Central memory CD8-positive, alpha-beta T cell (primary cell): ENCODE measurements around the gene PTPN3.
"Not testable (repeated sequence)": the region's sequence is repeated elsewhere in the genome, so short reads cannot be mapped to it uniquely, and the experiment has no call there.

Source experiments
- ATAC-seq: fragments of 150-1000 bp; cut with Tn5 transposase; replicated peaks from 2 replicates; pipeline ENCODE4 v1.10.0; 2022; ENCODE audit warnings: mild to moderate bottlenecking, moderate FRiP score, moderate number of reproducible peaks; ENCODE audit not compliant: poor library complexity, severe bottlenecking; ENCODE audit errors: extremely low read depth
- DNase-seq, 2 donors: peaks; one replicate each; pipeline ENCODE4 v3.0.0; 2021; ENCODE audit warnings: low spot score in 2 of 2
- H3K27ac Mint-ChIP-seq: one replicate; pipeline ENCODE4 v1.8.0; 2022; ENCODE audit warnings: low read depth, mild to moderate bottlenecking, moderate library complexity, mixed read lengths
- H3K27me3 Mint-ChIP-seq: one replicate; pipeline ENCODE4 v1.8.0; 2022; ENCODE audit warnings: mixed read lengths
- H3K36me3 Mint-ChIP-seq: one replicate; pipeline ENCODE4 v1.8.0; 2022; ENCODE audit warnings: mild to moderate bottlenecking, moderate library complexity, mixed read lengths; ENCODE audit not compliant: insufficient read depth
- H3K4me1 Mint-ChIP-seq: one replicate; pipeline ENCODE4 v1.8.0; 2022; ENCODE audit warnings: mixed read lengths
- H3K4me3 Mint-ChIP-seq: one replicate; pipeline ENCODE4 v1.8.0; 2022; ENCODE audit warnings: mild to moderate bottlenecking, moderate library complexity, mixed read lengths
- H3K9me3 Mint-ChIP-seq: one replicate; pipeline ENCODE4 v1.8.0; 2022; ENCODE audit warnings: mixed read lengths

The PTPN3 gene

DNA sequence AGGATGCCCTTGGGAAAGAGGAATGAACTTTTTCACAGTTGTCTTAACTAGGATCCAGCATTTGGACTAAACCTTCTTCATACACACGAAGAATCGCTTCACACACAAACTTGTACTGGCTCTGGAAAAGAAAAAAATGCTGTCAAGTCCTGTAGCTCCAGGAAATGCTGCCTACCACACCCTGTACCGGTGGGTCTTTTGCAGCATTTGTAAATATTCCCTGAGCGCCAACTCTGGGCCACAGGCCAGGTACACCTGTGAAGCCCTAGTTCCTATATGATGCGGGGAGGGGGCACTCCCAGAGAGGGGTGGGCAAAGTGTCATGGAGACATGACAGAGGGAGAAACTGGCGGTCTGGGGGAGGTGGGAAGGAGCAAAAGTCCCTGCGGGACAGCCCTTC, 118.6 kb downstream of the PTPN3 start:
- no peak for ATAC-seq
- no peak for DNase-seq
- Mint-ChIP-seq H3K9me3 (no peaks in the 10 kb centered on the region), H3K36me3 (no peaks in the 10 kb centered on the region), H3K27me3 (peaks cover 41% of the 10 kb centered on the region), H3K27ac (no peak overlapping the region), H3K4me3 (no peak overlapping the region), H3K4me1 (no peaks in the 10 kb centered on the region)

DNA sequence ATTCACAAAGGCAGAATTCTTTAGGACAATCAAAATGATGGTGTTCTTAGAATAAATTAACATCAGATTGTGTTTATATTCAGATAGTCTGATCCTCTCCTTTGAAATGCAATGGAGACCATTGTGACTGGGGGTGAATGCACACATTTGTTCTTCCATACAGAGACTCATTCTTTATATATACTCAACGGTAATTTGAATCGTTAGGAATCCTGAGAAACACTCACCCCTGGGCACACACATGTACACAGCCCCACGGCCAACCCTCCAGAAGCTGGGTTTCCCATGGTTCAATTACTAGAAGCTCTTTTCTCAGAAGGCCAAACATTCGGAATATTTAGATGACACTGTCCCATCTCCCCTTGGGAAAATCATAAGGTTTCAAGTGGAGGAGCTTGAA, 119.8 kb downstream of the PTPN3 start:
- Mint-ChIP-seq H3K27me3 (peaks cover 35% of the 10 kb centered on the region), H3K36me3 (no peaks in the 10 kb centered on the region), H3K9me3 (no peaks in the 10 kb centered on the region), H3K4me3 (no peak overlapping the region), H3K27ac (no peak overlapping the region), H3K4me1 (no peaks in the 10 kb centered on the region)
- no peak for DNase-seq
- no peak for ATAC-seq

DNA sequence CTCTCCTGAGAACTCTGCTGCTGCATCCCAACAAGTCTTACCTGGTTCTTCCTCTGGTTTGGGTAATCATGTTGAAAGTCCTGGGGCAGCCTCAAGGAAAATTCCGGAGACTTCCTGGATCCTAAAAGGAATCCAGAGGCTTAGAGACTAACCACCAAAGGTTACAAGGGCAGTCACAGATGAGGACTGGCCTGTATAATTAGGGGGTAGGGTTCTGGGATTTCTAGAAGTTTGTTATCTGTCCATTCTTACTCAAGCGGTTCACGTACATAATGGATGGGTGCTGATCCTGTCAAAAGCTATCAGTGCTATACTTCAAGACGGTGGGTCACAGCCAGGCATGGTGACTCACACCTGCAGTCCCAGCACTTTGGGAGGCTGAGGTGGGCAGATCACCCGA, 125.9 kb downstream of the PTPN3 start:
- H3K9me3 Mint-ChIP-seq = peaks cover 4% of the 10 kb centered on the region
- ATAC-seq (no peak), DNase-seq (no peak)
- H3K27me3 Mint-ChIP-seq = peaks cover 16% of the 10 kb centered on the region
- no peaks in the 10 kb centered on the region for H3K36me3 Mint-ChIP-seq
- no peak overlapping the region for H3K27ac Mint-ChIP-seq
- no peak overlapping the region for H3K4me3 Mint-ChIP-seq
- no peaks in the 10 kb centered on the region for H3K4me1 Mint-ChIP-seq

DNA sequence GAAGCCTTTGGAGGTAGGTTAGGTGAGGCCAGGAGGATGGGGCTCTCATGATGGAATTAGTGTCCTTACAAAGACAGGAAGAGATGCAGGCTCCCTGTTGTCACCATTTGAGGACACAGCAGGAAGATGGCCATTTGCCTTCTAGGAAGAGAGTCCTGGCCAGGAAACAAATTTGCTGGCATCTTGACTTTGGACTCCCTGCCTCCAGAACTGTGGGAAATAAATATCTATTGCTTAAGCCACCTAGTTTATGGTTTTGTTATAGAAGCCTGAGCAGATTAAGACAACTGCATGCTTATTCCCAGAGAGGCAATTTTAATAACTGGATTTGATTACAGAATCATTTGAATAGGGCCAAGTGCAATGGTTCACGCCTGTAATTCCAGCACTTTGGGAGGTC, 126.7 kb downstream of the PTPN3 start:
- H3K36me3 Mint-ChIP-seq = no peaks in the 10 kb centered on the region

DNA sequence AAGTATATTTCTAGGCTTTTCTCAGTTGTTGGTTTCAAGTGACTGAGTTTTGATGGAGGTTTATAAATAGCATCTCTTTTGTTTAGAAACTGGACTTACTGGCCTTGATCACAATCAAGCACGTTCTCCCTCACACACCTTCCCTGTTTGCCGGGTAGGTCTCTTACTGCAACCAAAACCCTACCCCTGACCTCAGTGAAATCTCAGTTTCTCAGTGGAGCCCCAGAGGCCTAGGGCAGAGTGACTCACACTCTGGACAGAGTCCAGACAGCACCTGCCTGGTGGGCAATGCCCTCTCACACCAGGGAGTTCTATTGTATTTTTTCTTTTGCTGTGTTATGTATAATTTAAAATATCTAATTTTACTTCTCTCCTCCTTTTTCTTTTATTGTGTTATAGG, 128.8 kb downstream of the PTPN3 start:
- no peak for DNase-seq
- H3K9me3 Mint-ChIP-seq = peaks cover 4% of the 10 kb centered on the region
- H3K27me3 Mint-ChIP-seq = peaks cover 31% of the 10 kb centered on the region
- H3K4me1 Mint-ChIP-seq = no peaks in the 10 kb centered on the region
- H3K36me3 Mint-ChIP-seq = no peaks in the 10 kb centered on the region
- no peak overlapping the region for H3K27ac Mint-ChIP-seq
- H3K4me3 Mint-ChIP-seq = no peak overlapping the region
- no peak for ATAC-seq

More for the DNA sequence above, 126.7 kb downstream of the PTPN3 start:
- DNase-seq = no peak
- ATAC-seq = no peak
- no peak overlapping the region for H3K27ac Mint-ChIP-seq
- H3K27me3 Mint-ChIP-seq = peaks cover 16% of the 10 kb centered on the region
- no peak overlapping the region for H3K4me3 Mint-ChIP-seq
- no peaks in the 10 kb centered on the region for H3K4me1 Mint-ChIP-seq
- peaks cover 4% of the 10 kb centered on the region for H3K9me3 Mint-ChIP-seq

DNA sequence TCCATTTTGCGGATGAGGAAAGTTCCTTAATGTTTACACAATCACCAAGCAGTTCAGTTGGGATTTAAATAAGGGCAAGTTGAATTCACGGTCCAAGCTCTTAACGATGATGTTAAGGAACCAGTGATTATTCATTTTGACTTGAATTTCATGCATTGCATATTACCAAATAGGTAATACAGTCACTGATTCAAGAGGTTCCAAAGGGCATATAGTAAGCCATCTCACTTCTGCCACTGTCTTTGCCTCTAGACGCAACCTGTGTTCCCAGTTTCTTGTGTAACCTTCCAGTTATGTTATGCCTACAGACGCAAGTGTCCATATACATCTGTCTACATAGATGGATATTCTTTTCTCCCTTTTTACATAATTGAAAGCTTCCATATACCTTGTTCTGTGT, 137.3 kb downstream of the PTPN3 start:
- Mint-ChIP-seq H3K27ac (no peak overlapping the region), H3K36me3 (no peaks in the 10 kb centered on the region), H3K4me1 (no peaks in the 10 kb centered on the region), H3K9me3 (no peaks in the 10 kb centered on the region), H3K4me3 (no peak overlapping the region), H3K27me3 (peaks cover 17% of the 10 kb centered on the region)
- DNase-seq (no peak), ATAC-seq (no peak)

DNA sequence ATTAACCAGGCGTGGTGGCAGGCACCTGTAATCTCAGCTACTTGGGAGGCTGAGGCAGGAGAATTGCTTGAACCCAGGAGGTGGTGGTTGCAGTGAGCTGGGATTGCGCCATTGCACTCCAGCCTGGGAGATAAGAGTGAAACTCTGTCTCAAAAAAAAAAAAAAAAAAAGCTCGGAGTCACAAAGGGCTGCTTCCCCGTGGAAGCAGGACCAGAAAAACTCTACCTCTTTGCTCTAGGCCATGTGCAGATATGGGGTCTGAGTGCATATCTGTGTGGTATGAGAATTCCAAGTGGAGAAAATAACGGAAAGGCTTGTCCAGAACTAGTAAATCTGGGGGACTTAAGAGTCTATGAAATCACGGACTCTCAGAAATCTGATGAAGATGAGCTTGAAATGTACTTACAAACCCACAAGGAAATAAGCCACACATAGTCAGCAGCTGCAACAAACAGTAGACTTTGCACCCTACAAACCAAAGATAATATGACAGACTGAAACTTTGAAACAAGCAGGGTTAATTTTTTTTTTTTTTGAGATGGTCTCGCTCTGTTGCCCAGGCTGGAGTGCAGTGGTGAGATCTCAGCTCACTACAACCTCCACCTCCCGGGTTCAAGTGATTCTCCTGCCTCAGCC, 139.0 kb downstream of the PTPN3 start:
- not testable (repeated sequence) for DNase-seq, ATAC-seq, H3K9me3 Mint-ChIP-seq, H3K4me1 Mint-ChIP-seq, H3K36me3 Mint-ChIP-seq, H3K27ac Mint-ChIP-seq, H3K4me3 Mint-ChIP-seq, H3K27me3 Mint-ChIP-seq

DNA sequence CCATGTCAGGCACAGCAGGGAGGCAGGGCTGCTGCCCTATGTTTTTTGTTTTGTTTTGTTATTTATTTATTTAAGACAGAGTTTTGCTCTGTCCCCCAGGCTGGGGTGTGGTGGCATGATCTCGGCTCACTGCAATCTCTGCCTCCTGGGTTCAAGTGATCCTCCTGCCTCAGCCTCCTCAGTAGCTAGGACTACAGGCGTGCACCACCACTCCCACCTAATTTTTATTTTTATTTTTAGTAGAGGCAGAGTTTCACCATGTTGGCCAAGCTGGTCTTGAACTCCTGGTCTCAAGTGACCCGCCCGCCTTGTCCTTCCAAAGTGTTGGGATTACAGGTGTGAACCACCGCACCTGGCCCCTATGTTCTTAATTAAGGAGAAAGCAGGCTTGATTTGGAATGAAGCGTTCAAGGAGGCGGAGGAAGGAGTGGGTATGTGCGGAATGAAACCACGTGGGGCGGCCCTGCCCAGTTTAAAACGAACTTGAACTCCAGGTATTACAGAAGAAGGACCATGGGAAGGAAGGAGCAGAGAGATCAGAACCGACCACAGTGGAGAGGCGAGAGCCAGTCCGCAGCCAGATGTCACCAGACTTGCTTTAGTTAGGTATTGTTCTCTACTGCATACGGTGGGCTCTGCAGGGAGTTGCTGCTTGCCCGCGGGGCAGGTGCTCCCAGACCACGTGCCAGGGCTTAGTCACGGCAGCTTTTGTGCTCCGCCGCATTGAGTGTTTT, 142.4 kb downstream of the PTPN3 start:
- Mint-ChIP-seq H3K4me1 (no peaks in the 10 kb centered on the region), H3K27ac (no peak overlapping the region), H3K9me3 (no peaks in the 10 kb centered on the region), H3K27me3 (no peaks in the 10 kb centered on the region), H3K4me3 (no peak overlapping the region), H3K36me3 (no peaks in the 10 kb centered on the region)
- DNase-seq (no peak), ATAC-seq (no peak)

DNA sequence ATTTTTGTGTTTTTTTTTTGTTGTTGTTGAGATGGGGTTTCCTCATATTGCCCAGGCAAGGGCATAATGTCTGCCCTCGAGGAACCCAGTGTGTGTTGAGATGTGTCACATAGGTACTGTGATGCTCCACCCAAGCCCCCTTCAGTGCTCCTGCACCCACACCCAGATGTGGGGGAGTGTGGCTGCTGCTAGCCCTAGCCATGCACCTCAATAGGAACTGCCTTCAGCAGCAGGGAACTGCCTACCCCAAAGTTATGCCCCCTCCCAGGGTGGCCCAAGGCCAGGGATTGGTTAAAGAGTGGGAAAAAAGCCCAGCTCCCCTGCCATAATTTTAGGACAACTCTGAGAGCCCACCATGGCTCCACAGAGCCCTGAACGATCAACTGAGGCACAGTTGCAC, 143.9 kb downstream of the PTPN3 start:
- H3K4me1 Mint-ChIP-seq = no peaks in the 10 kb centered on the region
- H3K9me3 Mint-ChIP-seq = no peaks in the 10 kb centered on the region
- no peaks in the 10 kb centered on the region for H3K36me3 Mint-ChIP-seq
- ATAC-seq = no peak
- H3K27ac Mint-ChIP-seq = no peak overlapping the region
- no peak overlapping the region for H3K4me3 Mint-ChIP-seq
- no peaks in the 10 kb centered on the region for H3K27me3 Mint-ChIP-seq
- DNase-seq = no peak

DNA sequence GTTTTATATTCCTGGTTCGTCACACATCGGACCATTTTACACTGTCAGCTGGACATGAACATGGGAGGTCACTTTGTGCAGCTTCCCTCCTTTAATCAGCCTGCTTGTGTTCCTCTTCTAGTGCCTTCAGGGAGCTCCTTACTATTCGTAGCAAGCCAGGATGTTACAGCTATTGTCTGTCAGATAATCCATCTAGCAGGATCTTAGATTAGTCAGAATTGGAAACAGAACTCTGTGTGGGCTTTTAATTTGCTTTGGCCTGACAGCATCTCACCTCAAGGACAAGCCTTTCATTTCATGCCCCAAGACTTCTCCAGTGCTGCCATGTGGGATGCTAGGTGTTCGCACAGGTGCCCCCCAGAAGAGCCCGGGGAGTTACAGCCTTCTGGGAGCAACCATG, 147.1 kb downstream of the PTPN3 start:
- Mint-ChIP-seq H3K27ac (no peak overlapping the region), H3K4me3 (no peak overlapping the region), H3K36me3 (no peaks in the 10 kb centered on the region), H3K27me3 (no peaks in the 10 kb centered on the region), H3K4me1 (no peaks in the 10 kb centered on the region), H3K9me3 (no peaks in the 10 kb centered on the region)
- ATAC-seq = no peak
- DNase-seq = no peak

DNA sequence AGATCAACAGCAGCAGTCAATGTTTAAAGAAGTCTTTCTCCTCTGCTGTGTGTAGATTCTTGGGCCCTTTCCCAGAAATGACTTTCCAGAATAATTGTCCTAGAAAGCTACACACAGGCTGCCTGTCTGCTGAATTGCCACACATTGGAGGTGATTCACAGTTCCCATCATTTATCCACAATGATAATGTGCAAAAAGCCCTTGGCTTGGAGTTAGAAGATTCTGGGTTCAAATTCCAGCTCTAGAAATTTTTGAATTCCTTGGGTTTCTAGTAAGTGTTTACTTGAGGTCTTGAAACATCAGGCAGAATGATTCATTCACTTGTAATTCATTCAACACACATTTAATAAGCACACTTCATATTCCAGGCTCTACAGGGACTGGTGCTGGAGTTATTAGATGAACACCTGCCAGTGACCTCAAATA, 148.7 kb downstream of the PTPN3 start:
- no peak for ATAC-seq
- no peak for DNase-seq
- no peaks in the 10 kb centered on the region for H3K36me3 Mint-ChIP-seq
- H3K27me3 Mint-ChIP-seq = no peaks in the 10 kb centered on the region
- H3K9me3 Mint-ChIP-seq = no peaks in the 10 kb centered on the region
- H3K4me3 Mint-ChIP-seq = no peak overlapping the region
- H3K27ac Mint-ChIP-seq = no peak overlapping the region
- H3K4me1 Mint-ChIP-seq = no peaks in the 10 kb centered on the region

DNA sequence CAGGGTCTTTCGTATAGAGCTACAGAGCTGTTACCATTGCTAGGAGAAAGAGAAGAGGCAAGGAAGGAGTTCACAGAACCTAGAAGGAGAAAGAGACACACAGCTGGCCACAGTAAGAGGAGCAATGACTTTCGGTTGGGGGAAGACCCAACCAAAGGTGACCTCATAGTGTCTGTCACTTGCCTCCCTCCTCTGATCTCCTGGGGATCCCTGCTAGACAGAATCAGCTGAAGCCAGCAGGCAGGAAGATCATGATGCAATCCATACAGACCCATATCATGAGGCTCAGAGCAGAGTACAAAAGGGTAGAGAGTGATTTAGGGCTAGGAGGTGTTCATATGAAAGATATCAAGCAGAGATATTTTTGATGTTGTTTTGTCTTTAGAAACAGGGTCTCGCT, 151.2 kb downstream of the PTPN3 start:
- DNase-seq = no peak
- no peak overlapping the region for H3K4me3 Mint-ChIP-seq
- no peaks in the 10 kb centered on the region for H3K9me3 Mint-ChIP-seq
- H3K27ac Mint-ChIP-seq = no peak overlapping the region
- H3K27me3 Mint-ChIP-seq = no peaks in the 10 kb centered on the region
- ATAC-seq = no peak
- no peaks in the 10 kb centered on the region for H3K36me3 Mint-ChIP-seq
- no peaks in the 10 kb centered on the region for H3K4me1 Mint-ChIP-seq

DNA sequence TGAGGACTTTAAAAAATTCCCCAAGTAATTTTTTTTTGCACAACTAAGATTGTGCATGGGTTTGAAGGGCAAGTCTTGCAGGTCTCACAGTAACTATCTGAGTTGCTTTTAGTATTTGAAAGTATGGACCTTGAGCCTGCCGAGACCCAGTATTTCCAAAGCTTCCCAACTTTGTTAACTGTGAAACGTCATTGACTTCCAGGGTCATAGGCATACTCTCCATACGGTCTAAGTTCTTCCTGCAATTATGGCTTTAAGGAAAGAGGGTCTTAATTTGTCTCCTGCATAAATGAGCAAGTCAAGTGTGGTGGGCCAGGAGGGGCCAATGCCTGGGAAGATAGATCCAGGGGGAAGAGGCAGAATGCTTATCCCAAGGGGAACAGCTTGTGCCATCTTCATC, 153.2 kb downstream of the PTPN3 start:
- DNase-seq (no peak), ATAC-seq (no peak)
- Mint-ChIP-seq H3K27me3 (no peaks in the 10 kb centered on the region), H3K4me3 (no peak overlapping the region), H3K36me3 (no peaks in the 10 kb centered on the region), H3K27ac (no peak overlapping the region), H3K9me3 (no peaks in the 10 kb centered on the region), H3K4me1 (no peaks in the 10 kb centered on the region)
